ENCODE results near the gene RAB31. TPM values are rescaled to one million over a fixed set of nuclear protein-coding genes. Genes with fewer than 3 reads are reported as not detected.

RAB31 gene
- total RNA-seq, 2 donors from 2014 or later, result 4.3 to 8.0 TPM

DNA sequence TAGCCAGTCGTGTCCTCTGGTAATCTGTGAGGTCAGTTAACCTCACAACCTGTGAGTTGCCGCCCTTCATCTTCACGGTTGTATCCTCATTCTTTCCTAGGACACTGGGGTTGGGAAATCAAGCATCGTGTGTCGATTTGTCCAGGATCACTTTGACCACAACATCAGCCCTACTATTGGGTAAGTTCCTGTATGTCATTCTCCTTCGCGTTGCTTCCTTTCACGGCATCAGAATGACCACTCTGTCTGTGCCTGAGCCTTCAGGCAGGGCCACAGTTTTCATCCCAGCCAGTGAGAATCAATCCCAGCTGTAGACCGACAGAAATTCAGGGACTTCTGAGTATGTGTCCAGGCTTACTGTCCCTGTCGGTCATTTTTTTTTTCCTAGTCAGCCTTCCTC, 67.1 kb downstream of the RAB31 start:
- peaks cover 14% of the 10 kb centered on the region for H3K4me1 ChIP-seq
- DNase-seq (peak in 1 of 4 donors; percentile 70), ATAC-seq (no peak)
- no peaks in the 10 kb centered on the region for H3K36me3 ChIP-seq (replicated peaks in 1 of 2; ENCODE audit: insufficient read depth in 1 of 2, low read depth in 2 of 2)
- peak in 1 of 3 donors; percentile 35 for TF ChIP-seq POLR2A (IDR thresholded peaks at IDR 0.05)
- TF ChIP-seq CTCF (IDR thresholded peaks at IDR 0.05), result no peak
- no peaks in the 10 kb centered on the region for H3K9me3 ChIP-seq
- H3K4me3 ChIP-seq, result no peak overlapping the region
- peak overlapping the region in 1 of 4 donors; percentile 65 for H3K27ac ChIP-seq
- intact Hi-C loops (cut with DNase I), result no loop called here
- no peaks in the 10 kb centered on the region for H3K27me3 ChIP-seq
- WGBS, 2 donors, result 63 to 77% methylated on average over 10 of the region's 10 CpGs

DNA sequence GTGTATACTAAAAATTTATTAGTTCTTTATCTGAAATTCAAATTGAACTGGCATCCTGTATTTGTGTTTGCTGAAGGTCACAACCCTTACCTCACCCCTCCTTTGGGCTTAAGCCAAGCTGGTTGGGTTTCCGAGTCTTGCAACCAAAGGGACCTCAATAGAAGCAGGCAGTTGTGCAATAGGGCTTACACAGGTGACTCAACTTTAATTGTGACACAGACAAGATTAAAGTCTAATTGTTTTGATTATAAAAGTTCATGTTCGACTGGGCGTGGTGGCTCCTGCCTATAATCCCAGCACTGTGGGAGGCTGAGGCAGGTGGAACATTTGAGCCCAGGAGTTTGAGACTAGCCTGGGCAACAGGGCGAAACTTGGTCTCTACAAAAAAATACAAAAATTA, 71.5 kb downstream of the RAB31 start:
- intact Hi-C loops (cut with DNase I), result no loop called here
- H3K9me3 ChIP-seq, result no peaks in the 10 kb centered on the region
- DNase-seq, result peak in 1 of 4 donors; percentile 39
- no peaks in the 10 kb centered on the region for H3K36me3 ChIP-seq (replicated peaks in 1 of 2; ENCODE audit: insufficient read depth in 1 of 2, low read depth in 2 of 2)
- H3K27me3 ChIP-seq, result no peaks in the 10 kb centered on the region
- no peak overlapping the region for H3K27ac ChIP-seq
- no peak overlapping the region for H3K4me3 ChIP-seq
- 48 to 51% methylated on average over 4 of the region's 4 CpGs for WGBS, 2 donors
- peak; percentile 48 for ATAC-seq
- TF ChIP-seq CTCF (IDR thresholded peaks at IDR 0.05) (no peak), POLR2A (IDR thresholded peaks at IDR 0.05) (no peak)
- H3K4me1 ChIP-seq, result peaks cover 7% of the 10 kb centered on the region

DNA sequence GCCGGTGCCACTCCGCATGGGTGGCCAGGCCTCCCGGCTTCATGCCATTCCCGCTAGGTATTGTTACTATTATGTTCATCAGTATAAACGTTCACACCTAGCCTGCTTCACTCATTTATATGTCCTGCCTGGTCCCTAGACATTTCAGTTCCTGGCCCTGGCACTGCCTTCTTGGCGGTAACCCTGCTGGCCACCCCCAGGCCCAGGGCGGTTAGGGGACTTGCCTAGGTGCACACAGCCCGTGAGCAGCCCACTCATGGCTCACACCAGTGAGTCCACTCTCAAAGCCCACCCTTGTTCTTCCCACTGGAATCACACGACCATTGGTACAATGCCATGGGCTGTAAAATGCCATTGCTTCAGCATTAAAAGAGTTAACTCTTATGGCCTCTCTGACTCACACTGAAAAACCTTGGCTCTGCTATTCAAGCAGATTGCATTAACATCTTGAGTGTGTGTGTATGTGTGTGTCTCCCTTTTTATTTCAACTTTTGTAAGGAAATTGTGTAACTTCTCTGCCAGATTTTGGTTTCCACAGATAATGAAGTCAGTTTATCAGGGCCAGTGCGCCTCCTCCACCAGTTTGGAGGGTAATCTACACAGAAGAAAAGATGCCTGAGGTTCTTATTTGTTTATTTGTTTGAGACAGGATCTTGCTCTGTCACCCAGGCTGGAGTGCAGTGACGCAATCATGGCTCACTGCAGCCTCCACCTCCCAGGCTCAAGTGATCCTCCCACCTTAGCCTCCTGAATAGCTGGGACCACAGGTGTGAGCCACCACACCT, 74.2 kb downstream of the RAB31 start:
- no peak overlapping the region for H3K4me3 ChIP-seq
- H3K27me3 ChIP-seq, result no peaks in the 10 kb centered on the region
- H3K4me1 ChIP-seq, result peaks cover 7% of the 10 kb centered on the region
- H3K36me3 ChIP-seq (replicated peaks in 1 of 2; ENCODE audit: insufficient read depth in 1 of 2, low read depth in 2 of 2), result no peaks in the 10 kb centered on the region
- H3K9me3 ChIP-seq, result no peaks in the 10 kb centered on the region
- ATAC-seq (no peak), DNase-seq (no peak)
- H3K27ac ChIP-seq, result no peak overlapping the region
- intact Hi-C loops (cut with DNase I), result no loop called here
- WGBS, 2 donors, result 80 to 84% methylated on average over 10 to 11 of the region's 11 CpGs
- TF ChIP-seq POLR2A (IDR thresholded peaks at IDR 0.05) (no peak), CTCF (IDR thresholded peaks at IDR 0.05) (no peak)

- H3K4me1 ChIP-seq, result no peaks in the 10 kb centered on the region
- no peaks in the 10 kb centered on the region for H3K9me3 ChIP-seq
- H3K27me3 ChIP-seq, result no peaks in the 10 kb centered on the region
- TF ChIP-seq CTCF (IDR thresholded peaks at IDR 0.05) (no peak), POLR2A (IDR thresholded peaks at IDR 0.05) (no peak)
- no peak overlapping the region for H3K27ac ChIP-seq
- H3K36me3 ChIP-seq (replicated peaks in 1 of 2; ENCODE audit: insufficient read depth in 1 of 2, low read depth in 2 of 2), result no peaks in the 10 kb centered on the region
- 62 to 76% methylated on average over 3 of the region's 3 CpGs for WGBS, 2 donors
- intact Hi-C loops (cut with DNase I), result no loop called here
- H3K4me3 ChIP-seq, result no peak overlapping the region
- no peak for DNase-seq
- no peak for ATAC-seq
Observed at GRCh38 chr18:9786631-9787030, 78.5 kb downstream of the RAB31 start.

DNA sequence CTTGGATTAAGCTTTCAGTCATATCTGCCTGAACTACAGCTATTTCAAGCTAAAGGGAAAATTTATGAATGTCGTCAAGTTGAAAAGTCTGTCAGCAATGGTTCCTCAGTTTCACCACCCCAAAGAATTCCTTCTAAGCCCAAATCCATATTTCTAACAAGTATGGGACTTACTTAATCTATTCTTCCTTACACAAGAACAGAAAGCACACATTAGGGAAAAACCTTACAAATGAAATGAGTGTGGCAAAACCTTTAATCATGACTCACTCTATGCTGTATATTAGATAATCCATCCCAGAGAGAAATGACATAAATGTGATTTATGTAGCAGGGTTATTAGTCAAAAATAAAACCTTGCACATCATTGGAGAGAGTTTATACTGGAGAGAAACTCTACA, 78.9 kb downstream of the RAB31 start:
- TF ChIP-seq POLR2A (IDR thresholded peaks at IDR 0.05) (no peak), CTCF (IDR thresholded peaks at IDR 0.05) (no peak)
- WGBS, 2 donors, result 95 to 100% methylated on average over 1 of the region's 1 CpG
- intact Hi-C loops (cut with DNase I), result no loop called here

More for the DNA sequence above, 78.9 kb downstream of the RAB31 start:
- Histone ChIP-seq H3K36me3 (replicated peaks in 1 of 2; ENCODE audit: insufficient read depth in 1 of 2, low read depth in 2 of 2) (no peaks in the 10 kb centered on the region), H3K4me3 (no peak overlapping the region), H3K4me1 (no peaks in the 10 kb centered on the region), H3K27ac (no peak overlapping the region), H3K27me3 (no peaks in the 10 kb centered on the region), H3K9me3 (no peaks in the 10 kb centered on the region)
- DNase-seq, result no peak
- ATAC-seq, result no peak
